WTC11 (cell line): ENCODE results near the gene NRROS. TPM values are rescaled to one million over a fixed set of nuclear protein-coding genes. Genes with fewer than 3 reads are reported as not detected.

ENCODE experiments used
- ATAC-seq: fragments of 200-7000 bp; cut with Tn5 transposase; 2 replicates; pipeline ENCODE4 v1.10.0; 2021; ENCODE audit warnings: mild to moderate bottlenecking, moderate library complexity
- CTCF ChIA-PET: fragments of 300-600 bp; sonication (Branson Sonifier 250); formaldehyde crosslinking; loops from one replicate; lab custom pipeline; 2021; ENCODE audit warnings: antibody characterized with exemption; lab: Charles Lee
- POLR2A ChIA-PET: fragments of 350-600 bp; sonication (Branson Sonifier 250); formaldehyde crosslinking; loops from one replicate; lab custom pipeline; 2021; ENCODE audit warnings: antibody characterized with exemption; lab: Charles Lee
- DNase-seq: peaks from one replicate; pipeline ENCODE4 v3.0.0; 2021; ENCODE audit warnings: low spot score
- H3K27ac Mint-ChIP-seq: 2 replicates; pipeline ENCODE4 v1.8.0; 2021; ENCODE audit warnings: mixed read lengths
- H3K27me3 Mint-ChIP-seq: 2 replicates; pipeline ENCODE4 v1.8.0; 2021; ENCODE audit warnings: low read depth, mild to moderate bottlenecking, moderate library complexity, mixed read lengths
- H3K36me3 Mint-ChIP-seq: 2 replicates; pipeline ENCODE4 v1.8.0; 2021; ENCODE audit warnings: mixed read lengths
- H3K4me1 Mint-ChIP-seq: 2 replicates; pipeline ENCODE4 v1.8.0; 2022; ENCODE audit warnings: mixed read lengths
- H3K4me3 Mint-ChIP-seq: 2 replicates; pipeline ENCODE4 v1.8.0; 2021; ENCODE audit warnings: mild to moderate bottlenecking, moderate library complexity, mixed read lengths
- H3K9me3 Mint-ChIP-seq: 2 replicates; pipeline ENCODE4 v1.8.0; 2021; ENCODE audit warnings: mixed read lengths
- AFF4 ChIP-seq: sonication (generic); formaldehyde crosslinking; IDR thresholded peaks from 2 replicates; pipeline ENCODE4 v1.8.1; 2023; ENCODE audit warnings: mild to moderate bottlenecking, missing genetic modification reagents, borderline replicate concordance
- ERG ChIP-seq: fragments of 250-450 bp; sonication (Bioruptor Pico); IDR thresholded peaks from 2 replicates; pipeline ENCODE4 v1.8.0; 2021; ENCODE audit warnings: mild to moderate bottlenecking
- FOXP1 ChIP-seq: sonication (generic); formaldehyde crosslinking; IDR thresholded peaks from 2 replicates; pipeline ENCODE4 v1.8.0; 2022; ENCODE audit warnings: missing genetic modification reagents, mild to moderate bottlenecking, moderate library complexity, borderline replicate concordance
- IRF2 ChIP-seq: sonication (generic); formaldehyde crosslinking; IDR thresholded peaks from 2 replicates; pipeline ENCODE4 v1.8.0; 2022; ENCODE audit warnings: low read depth, missing genetic modification reagents, borderline replicate concordance
- JAZF1 ChIP-seq: fragments of 250-450 bp; sonication (Bioruptor Pico); IDR thresholded peaks from 2 replicates; pipeline ENCODE4 v1.9.0; 2021; ENCODE audit warnings: moderate library complexity, mild to moderate bottlenecking, inconsistent platforms
- KAT7 ChIP-seq: sonication (generic); formaldehyde crosslinking; IDR thresholded peaks from 2 replicates; pipeline ENCODE4 v1.8.1; 2023; ENCODE audit warnings: missing genetic modification reagents, mild to moderate bottlenecking, borderline replicate concordance
- NR3C1 ChIP-seq: sonication (generic); formaldehyde crosslinking; conservative IDR thresholded peaks from 2 replicates; pipeline ENCODE4 v1.8.1; 2023; ENCODE audit warnings: low read depth, mild to moderate bottlenecking, missing genetic modification reagents
- OVOL2 ChIP-seq: fragments of 250-450 bp; sonication (Bioruptor Pico); IDR thresholded peaks from 2 replicates; pipeline ENCODE4 v1.9.0; 2021; ENCODE audit warnings: mild to moderate bottlenecking, borderline replicate concordance
- PRRX2 ChIP-seq: fragments of 250-450 bp; sonication (Bioruptor Pico); IDR thresholded peaks from 2 replicates; pipeline ENCODE4 v1.8.0; 2021; ENCODE audit warnings: mild to moderate bottlenecking
- RELA ChIP-seq: sonication (generic); formaldehyde crosslinking; IDR thresholded peaks from 2 replicates; pipeline ENCODE4 v1.8.1; 2022; ENCODE audit warnings: missing genetic modification reagents, mild to moderate bottlenecking, borderline replicate concordance
- SOX15 ChIP-seq: fragments of 250-450 bp; sonication (Bioruptor Pico); IDR thresholded peaks from 2 replicates; pipeline ENCODE4 v1.9.0; 2021; ENCODE audit warnings: mild to moderate bottlenecking
- ZNF219 ChIP-seq: sonication (generic); formaldehyde crosslinking; IDR thresholded peaks from 2 replicates; pipeline ENCODE4 v1.8.0; 2023; ENCODE audit warnings: missing genetic modification reagents, mild to moderate bottlenecking, borderline replicate concordance
- ZNF232 ChIP-seq: sonication (generic); formaldehyde crosslinking; IDR thresholded peaks from 2 replicates; pipeline ENCODE4 v1.8.0; 2022; ENCODE audit warnings: mild to moderate bottlenecking, missing genetic modification reagents
- ZNF671 ChIP-seq: fragments of 250-450 bp; sonication (Bioruptor Pico); IDR thresholded peaks from 2 replicates; pipeline ENCODE4 v1.8.0; 2021; ENCODE audit warnings: mild to moderate bottlenecking
- total RNA-seq: library from RNA; stranded (reverse); gene quantifications from 3 replicates; pipeline ENCODE4 v1.2.3, GENCODE V29; 2021
- TF ChIP-seq, protein P1 (sequence below): fragments of 250-450 bp; sonication (Bioruptor Pico); IDR thresholded peaks from 2 replicates; pipeline ENCODE4 v1.9.0; 2021; ENCODE audit warnings: moderate library complexity, mild to moderate bottlenecking, inconsistent platforms, borderline replicate concordance
- TF ChIP-seq, protein P2 (sequence below): sonication (generic); formaldehyde crosslinking; conservative IDR thresholded peaks from 2 replicates; pipeline ENCODE4 v1.8.1; 2022; ENCODE audit warnings: mild to moderate bottlenecking, missing genetic modification reagents
- TF ChIP-seq, protein P3 (sequence below): sonication (generic); formaldehyde crosslinking; IDR thresholded peaks from 2 replicates; pipeline ENCODE4 v1.8.1; 2022; ENCODE audit warnings: low read depth, mild to moderate bottlenecking, moderate library complexity, missing genetic modification reagents, borderline replicate concordance

The NRROS gene
- total RNA-seq, 1 experiment from 2014 or later = 3.1 TPM

DNA sequence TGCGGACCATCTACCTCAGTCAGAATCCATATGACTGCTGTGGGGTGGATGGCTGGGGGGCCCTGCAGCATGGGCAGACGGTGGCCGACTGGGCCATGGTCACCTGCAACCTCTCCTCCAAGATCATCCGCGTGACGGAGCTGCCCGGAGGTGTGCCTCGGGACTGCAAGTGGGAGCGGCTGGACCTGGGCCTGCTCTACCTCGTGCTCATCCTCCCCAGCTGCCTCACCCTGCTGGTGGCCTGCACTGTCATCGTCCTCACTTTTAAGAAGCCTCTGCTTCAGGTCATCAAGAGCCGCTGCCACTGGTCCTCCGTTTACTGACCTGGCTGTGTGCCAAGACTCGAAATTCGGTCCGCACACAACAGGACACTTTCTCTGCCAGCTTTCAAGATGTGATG, 21.9 kb downstream of the NRROS start (continued):
- TF ChIP-seq AFF4 (CRISPR knock-in tag) = no peak
- TF ChIP-seq JAZF1 (CRISPR knock-in tag) = no peak
- no peak for TF ChIP-seq ZNF671 (CRISPR knock-in tag)

DNA sequence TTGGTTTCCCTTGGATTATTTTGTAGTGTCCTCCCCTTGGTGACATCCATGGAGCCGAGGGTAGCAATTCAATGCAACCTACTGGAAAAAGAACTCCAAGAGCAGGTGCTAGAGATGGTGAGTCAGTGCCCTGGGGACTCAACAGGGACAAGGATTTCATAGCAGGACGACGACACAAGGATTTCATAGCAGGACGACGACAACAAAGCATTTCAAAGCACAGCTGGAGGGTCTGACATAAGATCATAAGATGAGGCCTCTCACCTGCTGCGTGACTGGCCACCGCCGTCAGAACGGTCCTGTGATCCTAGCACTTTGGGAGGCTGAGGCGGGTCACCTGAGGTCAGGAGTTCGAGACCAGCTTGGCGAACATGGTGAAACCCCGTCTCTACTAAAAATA, 22.5 kb downstream of the NRROS start:
- Mint-ChIP-seq H3K9me3 (no peaks in the 10 kb centered on the region), H3K27ac (no peak overlapping the region), H3K4me3 (no peak overlapping the region), H3K36me3 (no peaks in the 10 kb centered on the region), H3K4me1 (peaks cover 23% of the 10 kb centered on the region), H3K27me3 (no peaks in the 10 kb centered on the region)
- CTCF ChIA-PET = interaction anchor here (1.0 to 1.3 kb wide), 2 partner anchors 8 to 52 kb away, joined by 4 to 5 read pairs; no protein-coding TSS in a partner anchor
- POLR2A ChIA-PET = interaction anchor here (1.2 kb wide), 1 partner anchor 29 kb away, joined by 3 read pairs; no protein-coding TSS in a partner anchor
- ATAC-seq = no peak
- no peak for TF ChIP-seq SOX15 (CRISPR knock-in tag)
- TF ChIP-seq AFF4 (CRISPR knock-in tag) = no peak
- no peak for TF ChIP-seq IRF2 (CRISPR knock-in tag)
- TF ChIP-seq, protein P1, sequence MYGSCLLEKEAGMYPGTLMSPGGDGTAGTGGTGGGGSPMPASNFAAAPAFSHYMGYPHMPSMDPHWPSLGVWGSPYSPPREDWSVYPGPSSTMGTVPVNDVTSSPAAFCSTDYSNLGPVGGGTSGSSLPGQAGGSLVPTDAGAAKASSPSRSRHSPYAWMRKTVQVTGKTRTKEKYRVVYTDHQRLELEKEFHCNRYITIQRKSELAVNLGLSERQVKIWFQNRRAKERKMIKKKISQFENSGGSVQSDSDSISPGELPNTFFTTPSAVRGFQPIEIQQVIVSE (CRISPR knock-in tag) = no peak
- TF ChIP-seq ERG (CRISPR knock-in tag) = no peak
- TF ChIP-seq, protein P2, sequence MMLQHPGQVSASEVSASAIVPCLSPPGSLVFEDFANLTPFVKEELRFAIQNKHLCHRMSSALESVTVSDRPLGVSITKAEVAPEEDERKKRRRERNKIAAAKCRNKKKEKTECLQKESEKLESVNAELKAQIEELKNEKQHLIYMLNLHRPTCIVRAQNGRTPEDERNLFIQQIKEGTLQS = no peak
- TF ChIP-seq, protein P3, sequence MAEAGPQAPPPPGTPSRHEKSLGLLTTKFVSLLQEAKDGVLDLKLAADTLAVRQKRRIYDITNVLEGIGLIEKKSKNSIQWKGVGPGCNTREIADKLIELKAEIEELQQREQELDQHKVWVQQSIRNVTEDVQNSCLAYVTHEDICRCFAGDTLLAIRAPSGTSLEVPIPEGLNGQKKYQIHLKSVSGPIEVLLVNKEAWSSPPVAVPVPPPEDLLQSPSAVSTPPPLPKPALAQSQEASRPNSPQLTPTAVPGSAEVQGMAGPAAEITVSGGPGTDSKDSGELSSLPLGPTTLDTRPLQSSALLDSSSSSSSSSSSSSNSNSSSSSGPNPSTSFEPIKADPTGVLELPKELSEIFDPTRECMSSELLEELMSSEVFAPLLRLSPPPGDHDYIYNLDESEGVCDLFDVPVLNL (CRISPR knock-in tag) = no peak
- no peak for TF ChIP-seq FOXP1 (CRISPR knock-in tag)
- TF ChIP-seq ZNF232 (CRISPR knock-in tag) = no peak
- no peak for TF ChIP-seq ZNF219
- no peak for TF ChIP-seq NR3C1 (CRISPR knock-in tag)
- no peak for TF ChIP-seq PRRX2 (CRISPR knock-in tag)
- no peak for TF ChIP-seq OVOL2 (CRISPR knock-in tag)
- no peak for TF ChIP-seq KAT7 (CRISPR knock-in tag)
- TF ChIP-seq RELA (CRISPR knock-in tag) = no peak
- no peak for DNase-seq
